ENCODE results near the gene EME2.

The EME2 gene

GRCh38 chr16:1746693-1747195 lies 25.9 kb upstream of the EME2 start:
- TF ChIP-seq TOX (CRISPR knock-in tag; IDR thresholded peaks at IDR 0.05; ENCODE audit: borderline replicate concordance) (no peak), ESRRG (CRISPR knock-in tag; IDR thresholded peaks at IDR 0.05) (no peak), RARB (CRISPR knock-in tag; IDR thresholded peaks at IDR 0.05) (no peak), SNAI2 (CRISPR knock-in tag; IDR thresholded peaks at IDR 0.05) (no peak), ZNF70 (CRISPR knock-in tag; IDR thresholded peaks at IDR 0.05) (no peak), CSDC2 (CRISPR knock-in tag; IDR thresholded peaks at IDR 0.05) (no peak), ZNF8 (CRISPR knock-in tag; IDR thresholded peaks at IDR 0.05) (no peak), ZFP30 (CRISPR knock-in tag; IDR thresholded peaks at IDR 0.05) (no peak), CSRNP3 (CRISPR knock-in tag; IDR thresholded peaks at IDR 0.05) (no peak), OSR1 (CRISPR knock-in tag; IDR thresholded peaks at IDR 0.05) (no peak), BACH2 (CRISPR knock-in tag; IDR thresholded peaks at IDR 0.05; ENCODE audit: borderline replicate concordance) (no peak), POU6F1 (CRISPR knock-in tag; IDR thresholded peaks at IDR 0.05; ENCODE audit: borderline replicate concordance, low read depth) (no peak), ARNTL (CRISPR knock-in tag; IDR thresholded peaks at IDR 0.05; ENCODE audit: borderline replicate concordance, low read depth) (no peak), PPARA (CRISPR knock-in tag; IDR thresholded peaks at IDR 0.05; ENCODE audit: borderline replicate concordance) (no peak), ZC3H10 (CRISPR knock-in tag; IDR thresholded peaks at IDR 0.05) (no peak), ZFP3 (CRISPR knock-in tag; IDR thresholded peaks at IDR 0.05) (no peak), PATZ1 (CRISPR knock-in tag; IDR thresholded peaks at IDR 0.05; ENCODE audit: borderline replicate concordance) (no peak), ISL1 (CRISPR knock-in tag; IDR thresholded peaks at IDR 0.05) (no peak)
- peak; percentile 9; the same call in 2 of the 3 replicates for ATAC-seq

- no peak for ATAC-seq
- TF ChIP-seq ZNF70 (CRISPR knock-in tag; IDR thresholded peaks at IDR 0.05), result no peak
- TF ChIP-seq OSR1 (CRISPR knock-in tag; IDR thresholded peaks at IDR 0.05), result no peak
- TF ChIP-seq RARB (CRISPR knock-in tag; IDR thresholded peaks at IDR 0.05), result no peak
- TF ChIP-seq ISL1 (CRISPR knock-in tag; IDR thresholded peaks at IDR 0.05), result no peak
- TF ChIP-seq CREB5 (CRISPR knock-in tag; IDR thresholded peaks at IDR 0.05; ENCODE audit: low read depth), result no peak
- no peak for TF ChIP-seq CSDC2 (CRISPR knock-in tag; IDR thresholded peaks at IDR 0.05)
- no peak for TF ChIP-seq TOX (CRISPR knock-in tag; IDR thresholded peaks at IDR 0.05; ENCODE audit: borderline replicate concordance)
- TF ChIP-seq BACH2 (CRISPR knock-in tag; IDR thresholded peaks at IDR 0.05; ENCODE audit: borderline replicate concordance), result no peak
- TF ChIP-seq ZC3H10 (CRISPR knock-in tag; IDR thresholded peaks at IDR 0.05), result no peak
- TF ChIP-seq TSHZ2 (CRISPR knock-in tag; IDR thresholded peaks at IDR 0.05), result no peak
Measured at GRCh38 chr16:1747934-1748333, 24.7 kb upstream of the EME2 start.

Measured in SK-N-SH treated with all-trans-retinoic acid at 6 μM for 48 hours (cell line).